ENCODE measurements around the gene DEXI.
A peak's percentile ranks its signal among the peaks of the same experiment; 100 is the strongest.

The DEXI gene

GRCh38 chr16:10942352-10943063 lies at the start of gene DEXI:
DEXI (minus strand) TSS chr16:10942468; CDS start chr16:10942005, 463 bp downstream.
- peak; percentile 91 for DNase-seq (ENCODE audit: low read depth)

GRCh38 chr16:10990378-10990777 lies 48.1 kb upstream of the DEXI start:
- no peak for DNase-seq (ENCODE audit: low read depth)

GRCh38 chr16:10989559-10989958 lies 47.3 kb upstream of the DEXI start:
- DNase-seq (ENCODE audit: low read depth), result no peak

GRCh38 chr16:10988879-10989278 lies 46.6 kb upstream of the DEXI start:
- no peak for DNase-seq (ENCODE audit: low read depth)

GRCh38 chr16:10988164-10988803 lies 46.0 kb upstream of the DEXI start:
- DNase-seq (ENCODE audit: low read depth), result peak; percentile 10

GRCh38 chr16:10987361-10988163 lies 45.3 kb upstream of the DEXI start:
- no peak for DNase-seq (ENCODE audit: low read depth)

- no peak for DNase-seq (ENCODE audit: low read depth)
Measured at GRCh38 chr16:10984509-10984908, 42.2 kb upstream of the DEXI start.

GRCh38 chr16:10983159-10983558 lies 40.9 kb upstream of the DEXI start:
- no peak for DNase-seq (ENCODE audit: low read depth)

- no peak for DNase-seq (ENCODE audit: low read depth)
Measured at GRCh38 chr16:10982465-10983150, 40.3 kb upstream of the DEXI start.

- DNase-seq (ENCODE audit: low read depth), result no peak
Measured at GRCh38 chr16:10981697-10982216, 39.5 kb upstream of the DEXI start.

- DNase-seq (ENCODE audit: low read depth), result no peak
Measured at GRCh38 chr16:10980813-10981212, 38.5 kb upstream of the DEXI start.

GRCh38 chr16:10979717-10980601 lies 37.7 kb upstream of the DEXI start:
- DNase-seq (ENCODE audit: low read depth), result no peak

GRCh38 chr16:10978871-10979446 lies 36.7 kb upstream of the DEXI start:
- no peak for DNase-seq (ENCODE audit: low read depth)

- no peak for DNase-seq (ENCODE audit: low read depth)
Measured at GRCh38 chr16:10978124-10978523, 35.9 kb upstream of the DEXI start.

GRCh38 chr16:10976634-10977033 lies 34.4 kb upstream of the DEXI start:
- DNase-seq (ENCODE audit: low read depth), result no peak

GRCh38 chr16:10972819-10973464 lies 30.7 kb upstream of the DEXI start:
- no peak for DNase-seq (ENCODE audit: low read depth)

- no peak for DNase-seq (ENCODE audit: low read depth)
Measured at GRCh38 chr16:10972108-10972818, 30.0 kb upstream of the DEXI start.

- no peak for DNase-seq (ENCODE audit: low read depth)
Measured at GRCh38 chr16:10971560-10971961, 29.3 kb upstream of the DEXI start.

GRCh38 chr16:10970065-10970464 lies 27.8 kb upstream of the DEXI start:
- DNase-seq (ENCODE audit: low read depth), result no peak

- no peak for DNase-seq (ENCODE audit: low read depth)
Measured at GRCh38 chr16:10969615-10970014, 27.3 kb upstream of the DEXI start.
